COR-L47 (cell line): Measurements from ENCODE around the gene TMEM106C.
A peak's percentile ranks its signal among the peaks of the same experiment; 100 is the strongest.

Experiments used
- DNase-seq: peaks from one replicate; lab custom pipeline; 2025; lab: John Stamatoyannopoulos, UW

TMEM106C gene

GRCh38 chr12:47995981-47996401 lies 32.6 kb downstream of the TMEM106C start:
- no peak for DNase-seq

DNA sequence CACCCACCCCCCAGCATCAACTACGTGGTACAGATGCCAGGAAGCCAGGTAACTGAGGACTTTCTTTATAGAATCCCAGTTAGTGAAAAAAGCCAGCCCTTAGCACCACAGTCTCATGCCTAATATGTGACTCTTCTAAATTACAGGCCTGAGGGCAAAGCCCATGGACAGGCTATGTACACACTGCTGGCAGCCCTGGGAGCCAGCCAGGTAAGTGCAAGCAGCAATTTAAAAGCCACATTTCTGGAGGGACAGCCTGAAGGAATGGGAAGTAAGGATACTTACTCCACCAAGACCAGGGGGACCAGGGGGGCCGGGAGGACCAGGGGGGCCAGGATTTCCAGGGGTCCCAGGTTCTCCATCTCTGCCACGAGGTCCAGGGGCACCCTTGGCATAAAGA lies 33.9 kb downstream of the TMEM106C start:
- no peak for DNase-seq

DNA sequence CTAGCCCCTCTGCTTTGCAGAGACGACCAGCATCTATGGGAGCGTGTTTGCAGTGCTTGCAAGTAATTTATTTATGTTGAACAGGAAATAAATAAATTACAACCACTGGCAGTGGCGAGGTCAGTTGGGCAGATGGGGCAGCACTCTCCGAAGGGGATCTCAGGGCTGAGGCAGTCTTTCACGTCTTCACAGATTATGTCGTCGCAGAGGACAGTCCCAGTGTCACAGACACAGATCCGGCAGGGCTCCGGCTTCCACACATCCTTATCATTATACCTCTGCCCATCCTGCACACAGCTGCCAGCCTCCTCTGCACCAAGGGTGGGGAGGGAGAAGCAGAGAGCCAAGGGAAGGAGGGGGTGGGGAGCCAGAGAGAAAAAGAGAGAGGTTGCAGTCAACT lies 36.4 kb downstream of the TMEM106C start:
- DNase-seq: no peak

DNA sequence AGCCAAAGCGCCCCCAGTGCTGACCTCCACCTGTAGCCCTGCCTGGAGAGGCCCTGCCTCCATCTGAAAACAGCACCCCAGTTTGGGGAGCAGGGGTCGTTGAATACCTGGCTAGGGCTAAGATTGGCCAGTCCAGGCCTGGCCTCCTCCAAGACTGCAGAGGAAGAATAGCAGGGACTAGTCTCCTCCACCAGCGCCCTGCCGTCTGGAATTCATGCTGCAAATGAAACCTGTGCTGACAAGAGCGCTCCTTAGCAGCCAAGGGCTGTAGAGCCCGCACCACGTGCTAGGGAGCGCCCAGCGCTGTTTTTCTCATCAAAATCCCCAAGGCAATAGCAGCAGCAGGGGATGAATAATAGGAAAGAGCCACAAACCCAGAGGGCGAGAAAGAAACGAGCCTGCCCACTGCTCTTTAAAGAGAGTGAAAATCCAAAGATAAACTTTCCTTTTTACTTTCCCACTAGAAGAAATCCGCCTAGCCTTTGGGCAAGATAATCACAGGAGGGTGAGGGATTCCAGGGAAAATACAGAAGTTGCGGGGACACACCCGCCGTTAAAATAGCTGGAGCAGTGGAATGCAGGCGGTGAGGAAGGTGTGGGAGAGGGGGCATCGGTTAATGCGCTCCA lies 37.6 kb downstream of the TMEM106C start:
- DNase-seq: no peak

- no peak for DNase-seq
Measured at GRCh38 chr12:48001505-48002413, 38.4 kb downstream of the TMEM106C start.

DNA sequence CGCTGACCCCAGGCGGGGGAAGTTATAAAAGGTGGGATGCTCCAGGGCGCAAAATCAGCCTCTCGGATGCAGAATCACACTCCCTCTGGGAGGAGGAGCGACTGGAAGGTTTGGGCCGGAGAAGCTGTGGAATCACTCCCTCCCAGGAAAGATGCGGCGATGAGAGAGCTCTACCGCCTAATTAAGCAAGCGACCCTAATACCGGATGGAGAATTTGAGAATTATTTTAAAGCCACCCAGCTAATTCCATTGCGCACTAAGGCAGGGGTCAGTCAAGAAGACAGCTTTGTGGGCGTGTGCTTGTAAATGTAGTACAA lies 39.0 kb downstream of the TMEM106C start:
- no peak for DNase-seq

DNA sequence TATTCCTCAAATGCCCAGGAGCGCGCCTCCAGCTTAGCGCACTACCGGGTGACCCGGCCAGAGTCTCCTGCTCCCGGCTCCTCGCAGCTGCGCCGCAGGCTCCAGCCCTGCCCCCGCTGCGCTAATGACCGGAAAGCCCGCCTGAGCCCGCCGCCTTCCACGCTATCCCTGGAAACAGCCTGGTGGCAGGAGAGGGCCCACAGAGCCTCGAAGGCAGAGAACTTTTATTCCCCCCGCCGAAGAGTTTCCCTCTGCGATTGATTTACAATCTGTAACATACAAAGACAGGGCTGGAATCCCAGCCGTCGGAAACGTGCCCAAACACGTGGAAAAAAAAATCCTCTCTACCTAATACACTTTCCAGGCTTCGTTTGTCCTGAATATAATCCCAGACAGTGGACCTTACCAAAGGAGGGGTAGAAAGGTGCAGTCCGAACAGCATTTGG lies 39.4 kb downstream of the TMEM106C start:
- peak; percentile 45 for DNase-seq

GRCh38 chr12:48003226-48004052 lies 40.0 kb downstream of the TMEM106C start:
- DNase-seq: no peak

DNA sequence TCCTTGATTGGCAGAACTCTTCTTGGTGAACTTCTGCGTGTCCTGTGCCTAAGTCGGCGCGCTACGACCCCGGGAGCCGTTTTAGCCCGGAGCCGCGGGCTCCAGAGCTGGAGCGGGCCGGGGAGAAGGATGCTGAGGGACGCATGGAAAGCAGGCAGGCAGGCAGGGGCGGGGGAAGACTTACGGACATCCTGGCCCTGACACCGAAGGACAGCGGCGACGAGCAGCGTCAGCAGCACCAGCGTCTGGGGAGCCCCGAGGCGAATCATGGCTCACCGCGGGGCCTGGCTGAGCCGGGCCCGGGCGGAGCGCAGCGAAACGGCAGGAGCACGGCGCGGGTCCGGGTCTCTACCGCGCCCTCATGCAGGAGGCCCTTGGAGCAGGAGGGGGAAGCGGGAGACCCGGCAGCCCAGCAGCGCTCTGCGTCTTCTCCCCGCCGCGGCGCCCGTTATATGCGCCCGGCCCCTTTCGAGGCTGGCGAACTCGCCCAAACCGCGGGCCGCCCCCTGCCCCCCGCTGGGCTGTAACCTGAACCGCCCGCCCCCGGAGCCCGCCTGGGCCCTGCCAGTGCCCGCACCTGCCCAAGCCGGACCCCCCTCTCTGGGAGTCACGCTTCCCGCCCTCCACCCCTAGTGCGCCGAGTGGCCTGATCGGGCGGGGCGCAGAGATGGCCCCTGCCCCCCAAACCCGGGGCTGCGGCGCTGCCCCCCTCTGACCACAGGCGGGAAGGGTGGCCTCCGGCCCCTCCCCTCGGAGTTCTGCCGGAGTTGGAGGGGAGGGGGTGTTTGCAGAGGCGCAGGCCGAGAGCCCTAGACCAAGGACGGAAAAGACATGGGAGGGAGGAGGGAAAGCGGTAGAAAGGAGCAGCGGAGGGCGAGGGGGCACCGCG lies 40.9 kb downstream of the TMEM106C start, which contains the start of gene COL2A1:
TSS of gene COL2A1 (minus strand) at position 424 of the 889 bp plus-strand sequence. CDS start at position 269, 155 bp downstream.
- no peak for DNase-seq

DNA sequence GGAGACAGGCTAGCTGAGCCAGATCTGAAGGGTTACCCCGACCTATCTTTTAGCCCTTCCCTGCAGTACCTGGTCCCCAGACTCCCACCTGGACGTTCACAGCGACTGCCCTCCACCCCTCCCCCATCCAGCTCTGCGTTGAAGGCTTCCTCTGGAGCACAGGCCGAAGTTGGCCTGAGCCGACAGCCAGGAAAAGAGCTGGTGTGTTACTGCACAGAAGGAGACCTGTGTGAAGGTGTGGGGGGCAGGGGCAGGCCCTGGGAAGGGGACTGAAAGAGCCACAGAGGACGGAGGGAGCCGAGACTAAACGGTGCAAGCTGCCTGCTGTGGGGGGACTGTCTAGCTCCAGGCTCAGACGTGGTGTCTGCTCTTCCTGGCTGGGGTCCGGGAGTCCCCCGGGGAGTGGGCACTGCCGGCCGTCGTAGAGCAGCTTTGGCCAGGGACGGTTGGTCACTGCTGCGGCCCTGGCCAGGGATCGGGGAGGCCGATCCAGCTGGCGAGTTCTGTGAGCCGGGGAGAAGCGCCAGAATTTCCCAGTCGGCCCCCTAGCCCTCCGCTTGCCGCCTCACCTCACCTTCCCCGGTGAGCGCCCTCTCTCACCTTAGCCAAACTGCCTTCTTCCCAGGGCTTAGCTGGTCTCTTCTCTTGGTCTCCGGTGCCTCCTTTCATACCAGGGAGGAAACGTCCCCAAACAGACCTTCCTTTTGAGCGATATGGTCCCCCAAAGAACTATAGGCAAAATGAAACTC lies 41.8 kb downstream of the TMEM106C start:
- no peak for DNase-seq

- no peak for DNase-seq
Measured at GRCh38 chr12:48005750-48006021, 42.3 kb downstream of the TMEM106C start.

- DNase-seq: no peak
Measured at GRCh38 chr12:48007206-48007605, 43.8 kb downstream of the TMEM106C start.

DNA sequence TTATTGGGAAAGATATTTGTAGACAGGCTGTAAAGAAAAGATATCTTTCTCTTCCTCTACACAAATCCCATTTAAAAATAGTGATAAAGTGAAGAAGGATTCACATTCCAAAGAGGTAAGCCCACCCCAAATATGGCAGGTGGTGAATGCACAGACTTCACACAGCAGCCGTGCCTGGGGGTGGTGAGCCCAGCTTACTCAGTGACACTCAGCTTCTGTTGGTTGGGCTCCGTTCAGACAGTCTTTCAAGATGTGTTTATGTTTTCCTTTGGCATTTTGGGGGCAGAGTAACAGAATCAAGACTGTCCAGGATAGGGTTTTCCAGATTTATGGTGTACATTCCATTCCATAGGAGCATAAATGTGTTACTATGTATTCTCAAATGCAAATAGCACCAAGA lies 45.0 kb downstream of the TMEM106C start:
- DNase-seq: no peak

DNA sequence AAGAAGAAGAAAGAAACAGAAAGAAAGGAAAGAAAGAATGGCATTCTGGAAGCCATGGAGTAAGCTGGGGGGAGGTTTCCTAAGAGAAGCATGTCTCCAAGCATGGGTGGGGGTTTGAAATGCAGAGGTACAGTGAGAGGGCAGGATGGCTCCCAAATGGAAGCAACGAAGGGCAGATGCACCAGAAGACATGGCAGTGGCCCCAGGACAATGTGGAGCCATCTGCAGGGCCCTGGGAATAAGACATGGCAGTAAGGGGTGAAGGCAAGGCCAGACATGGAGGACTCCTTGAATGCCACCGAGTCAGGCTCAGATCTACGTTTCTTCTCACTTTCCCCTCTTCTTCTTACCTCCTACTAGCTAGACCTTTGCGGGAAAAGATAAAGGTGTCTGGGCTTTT lies 45.6 kb downstream of the TMEM106C start:
- DNase-seq: no peak

GRCh38 chr12:48009471-48009870 lies 46.1 kb downstream of the TMEM106C start:
- DNase-seq: no peak

GRCh38 chr12:48010366-48010970 lies 47.1 kb downstream of the TMEM106C start:
- no peak for DNase-seq

DNA sequence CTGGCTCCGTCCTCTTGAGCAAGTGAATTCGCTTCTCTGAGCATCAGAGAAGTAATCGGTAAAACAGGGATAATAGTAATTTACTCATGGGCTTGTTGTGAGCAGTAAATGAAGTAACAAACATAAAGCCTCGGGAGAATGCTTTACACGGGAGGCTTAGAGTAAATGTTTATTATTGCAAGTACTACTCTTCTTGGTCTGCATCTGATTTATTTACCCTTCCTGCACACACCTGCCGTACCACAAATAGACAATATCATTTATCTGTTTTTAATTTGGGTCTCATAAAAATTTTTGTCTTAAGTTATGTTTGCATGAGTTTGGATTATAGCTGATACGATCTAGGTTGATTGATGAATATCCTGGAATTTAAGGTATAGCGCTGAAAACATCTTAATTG lies 48.7 kb downstream of the TMEM106C start:
- no peak for DNase-seq

- no peak for DNase-seq
Measured at GRCh38 chr12:48013287-48013686, 49.9 kb downstream of the TMEM106C start.

DNA sequence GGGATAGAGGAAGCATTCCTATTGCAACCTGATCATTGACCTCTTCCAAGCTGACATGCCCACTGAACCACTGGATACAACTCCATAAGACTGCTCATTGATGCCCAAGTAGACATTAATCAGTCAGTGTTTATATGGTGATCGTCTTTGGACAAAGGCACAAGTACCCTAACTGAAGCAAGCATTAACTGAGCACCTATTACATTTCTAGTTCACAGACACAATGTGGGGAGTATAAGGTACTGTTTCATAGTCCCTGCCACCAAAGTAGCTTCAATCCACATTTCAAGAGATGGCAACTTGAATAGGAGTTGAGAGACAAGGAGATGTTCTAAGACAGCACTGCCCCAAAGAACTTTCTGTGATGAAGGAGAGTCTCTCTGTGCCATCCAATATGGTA lies 51.7 kb downstream of the TMEM106C start:
- no peak for DNase-seq

- DNase-seq: no peak
Measured at GRCh38 chr12:48015954-48016353, 52.6 kb downstream of the TMEM106C start.
